Natural killer cell (primary cell): ENCODE data around the gene ATF7. TPM values are rescaled to one million over a fixed set of nuclear protein-coding genes. Genes with fewer than 3 reads are reported as not detected.

Experiments used
- ATAC-seq, 3 donors: fragments of 150-1000 bp in 2 of 3; fragments of 200-7000 bp in 1 of 3; cut with Tn5 transposase; 1 replicate in 1 of 3; 2 replicates in 2 of 3; pipeline ENCODE4 v1.10.0; 2021; ENCODE audit warnings: mild to moderate bottlenecking in 2 of 3, moderate library complexity in 2 of 3
- DNase-seq, 2 donors: peaks; one replicate each; pipeline versions ENCODE4 v3.0.0 to v3.0.0-alpha.2; 2013 to 2021; ENCODE audit warnings: mixed read lengths in 1 of 2
- H3K27ac ChIP-seq: one replicate; pipeline ENCODE4 v1.5.1; 2013; ENCODE audit warnings: mild to moderate bottlenecking, low read length
- H3K27me3 ChIP-seq: one replicate; pipeline ENCODE4 v1.6.1; 2013; ENCODE audit warnings: low read length; ENCODE audit not compliant: control insufficient read depth, insufficient read depth
- H3K36me3 ChIP-seq: one replicate; pipeline ENCODE4 v1.6.1; 2013; ENCODE audit warnings: low read length; ENCODE audit not compliant: control insufficient read depth, insufficient read depth
- H3K4me1 ChIP-seq: one replicate; pipeline ENCODE4 v1.6.1; 2013; ENCODE audit warnings: low read length; ENCODE audit not compliant: control insufficient read depth, insufficient read depth
- H3K4me3 ChIP-seq: one replicate; pipeline ENCODE4 v1.5.1; 2013; ENCODE audit warnings: low read length
- H3K9me3 ChIP-seq: one replicate; pipeline ENCODE4 v1.6.1; 2013; ENCODE audit warnings: low read length; ENCODE audit not compliant: control insufficient read depth, insufficient read depth
- H3K27ac Mint-ChIP-seq, 2 donors: one replicate each; pipeline ENCODE4 v1.8.0; 2022; ENCODE audit warnings: mild to moderate bottlenecking in 2 of 2, mixed read lengths in 2 of 2, moderate library complexity in 1 of 2
- H3K27me3 Mint-ChIP-seq, 2 donors: one replicate each; pipeline ENCODE4 v1.8.0; 2022; ENCODE audit warnings: low read depth in 2 of 2, mixed read lengths in 2 of 2
- H3K36me3 Mint-ChIP-seq: one replicate; pipeline ENCODE4 v1.8.0; 2022; ENCODE audit warnings: mixed read lengths
- H3K4me1 Mint-ChIP-seq, 2 donors: one replicate each; pipeline ENCODE4 v1.8.0; 2022; ENCODE audit warnings: mixed read lengths in 2 of 2
- H3K4me3 Mint-ChIP-seq: one replicate; pipeline ENCODE4 v1.8.0; 2022; ENCODE audit warnings: mild to moderate bottlenecking, moderate library complexity, mixed read lengths
- H3K9me3 Mint-ChIP-seq, 2 donors: one replicate each; pipeline ENCODE4 v1.8.0; 2022; ENCODE audit warnings: mixed read lengths in 2 of 2
- CTCF ChIP-seq: fragments of 200-600 bp; IDR thresholded peaks from one replicate; pipeline ENCODE4 v1.8.0; 2022; ENCODE audit warnings: antibody characterized with exemption
- WGBS: methylation state at CpG from one replicate; pipeline ENCODE4 v1.1.7; 2013; ENCODE audit warnings: missing lambda C conversion rate; ENCODE audit not compliant: insufficient coverage; 5-methylcytosine and 5-hydroxymethylcytosine counted together
- intact Hi-C: fragments of 100-400 bp; cut with micrococcal nuclease; formaldehyde crosslinking; loops from one replicate; pipeline ENCODE4 v1.14.2; 2022
- total RNA-seq, 4 donors: library from RNA; stranded (reverse); fragments of 120-200 nt in 1 of 4; gene quantifications; one replicate each; pipeline versions ENCODE4 v1.2.3 to v1.2.4, GENCODE V29; 2013 to 2022

Gene ATF7
- total RNA-seq, 3 donors from 2014 or later (not counting 1 experiment from before 2014, with no cell fraction given), result 32.3 to 42.3 (median 34.9) TPM

- Mint-ChIP-seq H3K4me3 (no peak overlapping the region), H3K27ac (no peak overlapping the region), H3K27me3 (no peaks in the 10 kb centered on the region), H3K36me3 (peaks cover 5% of the 10 kb centered on the region), H3K4me1 (no peaks in the 10 kb centered on the region), H3K9me3 (no peaks in the 10 kb centered on the region)
- H3K36me3 ChIP-seq, result peaks cover 9% of the 10 kb centered on the region
- no peak for ATAC-seq
- no peaks in the 10 kb centered on the region for H3K4me1 ChIP-seq
- intact Hi-C loops, result no loop called here
- DNase-seq, result no peak
- H3K4me3 ChIP-seq, result no peak overlapping the region
- H3K27me3 ChIP-seq, result no peaks in the 10 kb centered on the region
- H3K9me3 ChIP-seq, result no peaks in the 10 kb centered on the region
- TF ChIP-seq CTCF, result no peak
- WGBS, result 98% methylated on average over 5 of the region's 5 CpGs
- no peak overlapping the region for H3K27ac ChIP-seq
Observed at GRCh38 chr12:53660041-53660440, 33.9 kb upstream of the ATF7 start.

GRCh38 chr12:53659571-53659981, 33.4 kb upstream of the ATF7 start:
- no peak overlapping the region for H3K27ac Mint-ChIP-seq
- H3K9me3 Mint-ChIP-seq, result no peaks in the 10 kb centered on the region
- no peak for DNase-seq
- Histone ChIP-seq H3K27me3 (no peaks in the 10 kb centered on the region), H3K27ac (no peak overlapping the region), H3K4me3 (no peak overlapping the region), H3K4me1 (no peaks in the 10 kb centered on the region), H3K9me3 (no peaks in the 10 kb centered on the region), H3K36me3 (peaks cover 5% of the 10 kb centered on the region)
- no peaks in the 10 kb centered on the region for H3K27me3 Mint-ChIP-seq
- no peaks in the 10 kb centered on the region for H3K4me1 Mint-ChIP-seq
- intact Hi-C loops, result no loop called here
- no peak for TF ChIP-seq CTCF
- 100% methylated on average over 2 of the region's 2 CpGs for WGBS
- H3K4me3 Mint-ChIP-seq, result no peak overlapping the region
- ATAC-seq, result no peak
- H3K36me3 Mint-ChIP-seq, result peaks cover under 1% of the 10 kb centered on the region

GRCh38 chr12:53659011-53659551, 32.9 kb upstream of the ATF7 start:
- no peak for ATAC-seq
- Histone ChIP-seq H3K27me3 (no peaks in the 10 kb centered on the region), H3K36me3 (peaks cover 2% of the 10 kb centered on the region), H3K9me3 (no peaks in the 10 kb centered on the region), H3K4me3 (no peak overlapping the region), H3K27ac (no peak overlapping the region), H3K4me1 (no peaks in the 10 kb centered on the region)
- H3K9me3 Mint-ChIP-seq, result no peaks in the 10 kb centered on the region
- no peak for TF ChIP-seq CTCF
- DNase-seq, result no peak
- no peaks in the 10 kb centered on the region for H3K4me1 Mint-ChIP-seq
- H3K27me3 Mint-ChIP-seq, result no peaks in the 10 kb centered on the region
- H3K4me3 Mint-ChIP-seq, result no peak overlapping the region
- no peaks in the 10 kb centered on the region for H3K36me3 Mint-ChIP-seq
- H3K27ac Mint-ChIP-seq, result no peak overlapping the region
- intact Hi-C loops, result no loop called here
- WGBS, result 98% methylated on average over 3 of the region's 3 CpGs

- TF ChIP-seq CTCF, result no peak
- intact Hi-C loops, result no loop called here
- no peaks in the 10 kb centered on the region for H3K4me1 ChIP-seq
- Mint-ChIP-seq H3K36me3 (no peaks in the 10 kb centered on the region), H3K27me3 (no peaks in the 10 kb centered on the region), H3K4me1 (no peaks in the 10 kb centered on the region), H3K27ac (no peak overlapping the region), H3K9me3 (no peaks in the 10 kb centered on the region), H3K4me3 (no peak overlapping the region)
- H3K9me3 ChIP-seq, result no peaks in the 10 kb centered on the region
- H3K27me3 ChIP-seq, result no peaks in the 10 kb centered on the region
- H3K27ac ChIP-seq, result no peak overlapping the region
- WGBS, result 100% methylated on average over 4 of the region's 4 CpGs
- no peak overlapping the region for H3K4me3 ChIP-seq
- ATAC-seq (no peak), DNase-seq (no peak)
- H3K36me3 ChIP-seq, result no peaks in the 10 kb centered on the region
Observed at GRCh38 chr12:53657041-53657440, 30.9 kb upstream of the ATF7 start.
